Mucosa of stomach (tissue), 1 donor: Measurements from ENCODE around the gene CIC.
A peak's percentile ranks its signal among the peaks of the same experiment; 100 is the strongest.
"Not testable (repeated sequence)": the region's sequence is repeated elsewhere in the genome, so short reads cannot be mapped to it uniquely, and the experiment has no call there.

Experiments
- H3K27me3 ChIP-seq: one replicate; pipeline ENCODE4 v1.7.0; 2013; ENCODE audit warnings: mild to moderate bottlenecking, low read length; ENCODE audit not compliant: control insufficient read depth, insufficient read depth
- H3K36me3 ChIP-seq: one replicate; pipeline ENCODE4 v1.7.0; 2013; ENCODE audit warnings: low read length; ENCODE audit not compliant: control insufficient read depth, insufficient read depth
- H3K4me1 ChIP-seq: one replicate; pipeline ENCODE4 v1.7.0; 2013; ENCODE audit warnings: mild to moderate bottlenecking, low read length; ENCODE audit not compliant: control insufficient read depth, insufficient read depth
- H3K4me3 ChIP-seq: one replicate; pipeline ENCODE4 v1.7.0; 2013; ENCODE audit warnings: low read length
- H3K9ac ChIP-seq: one replicate; pipeline ENCODE4 v1.7.0; 2013; ENCODE audit warnings: mild to moderate bottlenecking, low read length, moderate library complexity
- H3K9me3 ChIP-seq: one replicate; pipeline ENCODE4 v1.7.0; 2013; ENCODE audit warnings: mild to moderate bottlenecking, low read length, moderate library complexity; ENCODE audit not compliant: control insufficient read depth
- donor health status: Pancreatic carcinoma.

Gene CIC

DNA sequence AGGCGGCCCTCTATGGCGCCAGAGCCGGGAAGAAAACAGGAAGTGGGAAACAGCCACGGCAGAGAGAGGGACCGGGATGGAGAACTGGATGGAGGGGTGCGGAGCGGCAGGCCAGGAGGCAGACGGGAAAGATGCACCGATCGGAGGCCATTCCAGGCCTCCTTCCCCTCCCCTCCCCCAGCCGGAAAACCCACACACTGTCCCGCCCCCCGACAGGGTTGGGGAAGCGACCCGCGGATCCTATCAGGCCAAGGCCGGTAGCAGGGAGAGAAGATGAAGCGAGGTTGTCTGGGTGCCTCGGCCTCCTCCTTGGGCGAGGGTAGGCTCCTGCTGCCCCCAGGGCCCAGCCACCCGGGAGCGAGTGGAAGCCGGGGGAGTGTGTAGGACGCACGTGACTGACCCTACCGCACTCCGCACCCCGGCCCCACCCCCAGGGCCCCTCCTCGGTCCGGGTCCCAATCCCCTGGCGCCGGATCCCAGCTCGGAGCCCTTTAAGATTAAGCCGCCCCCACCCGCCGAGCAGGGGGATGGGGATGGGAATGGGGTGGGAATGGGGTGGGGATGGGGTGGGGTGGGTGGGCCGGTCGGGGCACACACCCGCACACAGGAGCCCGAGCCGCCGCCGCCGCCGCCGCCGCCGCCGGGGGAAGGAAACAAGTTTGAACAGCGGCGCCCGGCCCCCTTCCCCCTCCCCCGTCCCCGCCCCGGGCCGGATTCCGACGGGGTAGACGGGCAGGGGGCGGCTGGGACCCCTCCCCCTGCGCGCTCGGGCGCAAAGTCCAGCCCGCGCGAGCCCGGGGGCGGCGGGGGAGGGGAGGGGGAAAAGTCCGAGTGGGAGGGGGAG lies 15.6 kb upstream of the CIC start:
- H3K27me3 ChIP-seq = no peaks in the 10 kb centered on the region
- H3K4me1 ChIP-seq = peaks cover 36% of the 10 kb centered on the region
- H3K4me3 ChIP-seq = peak overlapping the region; percentile 87
- H3K36me3 ChIP-seq = no peaks in the 10 kb centered on the region
- peak overlapping the region; percentile 94 for H3K9ac ChIP-seq
- no peaks in the 10 kb centered on the region for H3K9me3 ChIP-seq

DNA sequence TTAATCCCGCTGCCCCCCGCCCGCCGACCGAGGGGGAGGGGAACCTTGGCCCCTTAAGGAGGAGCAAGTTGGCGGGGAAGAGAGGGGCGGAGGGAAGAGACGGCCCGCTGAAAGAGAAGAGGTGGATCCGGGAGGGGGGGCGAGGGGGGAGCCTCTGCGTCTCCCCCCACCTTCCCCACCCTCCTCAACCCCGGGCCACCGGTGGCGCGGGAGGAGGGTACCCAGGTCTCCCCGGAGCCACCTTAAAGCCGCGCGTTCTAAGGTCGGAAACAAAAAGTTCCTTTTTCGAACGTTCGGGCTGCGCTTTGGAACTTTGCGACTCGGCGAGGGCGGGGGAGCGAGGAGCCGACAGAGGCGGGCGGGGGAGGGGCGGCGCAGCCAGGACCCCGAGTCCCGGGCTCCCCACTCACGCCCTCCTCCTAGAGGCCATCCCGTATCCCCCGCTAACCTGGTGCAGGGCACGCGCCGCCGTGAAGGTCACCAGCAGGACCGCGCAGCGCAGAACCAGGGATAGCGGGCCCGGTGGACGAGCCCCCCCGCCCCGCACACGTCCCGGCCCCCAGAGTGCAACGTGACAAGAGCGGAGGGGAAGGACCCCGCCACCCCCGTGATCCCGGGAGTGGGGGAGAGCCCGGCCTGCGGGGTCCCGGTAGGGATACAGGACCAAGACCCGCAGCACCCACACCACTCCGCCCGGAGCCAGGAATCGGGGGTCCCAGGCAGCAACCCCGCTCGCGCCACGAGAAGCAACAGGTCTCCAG lies 14.8 kb upstream of the CIC start:
- Histone ChIP-seq H3K9ac (peak overlapping the region; percentile 94), H3K4me1 (peaks cover 36% of the 10 kb centered on the region)

DNA sequence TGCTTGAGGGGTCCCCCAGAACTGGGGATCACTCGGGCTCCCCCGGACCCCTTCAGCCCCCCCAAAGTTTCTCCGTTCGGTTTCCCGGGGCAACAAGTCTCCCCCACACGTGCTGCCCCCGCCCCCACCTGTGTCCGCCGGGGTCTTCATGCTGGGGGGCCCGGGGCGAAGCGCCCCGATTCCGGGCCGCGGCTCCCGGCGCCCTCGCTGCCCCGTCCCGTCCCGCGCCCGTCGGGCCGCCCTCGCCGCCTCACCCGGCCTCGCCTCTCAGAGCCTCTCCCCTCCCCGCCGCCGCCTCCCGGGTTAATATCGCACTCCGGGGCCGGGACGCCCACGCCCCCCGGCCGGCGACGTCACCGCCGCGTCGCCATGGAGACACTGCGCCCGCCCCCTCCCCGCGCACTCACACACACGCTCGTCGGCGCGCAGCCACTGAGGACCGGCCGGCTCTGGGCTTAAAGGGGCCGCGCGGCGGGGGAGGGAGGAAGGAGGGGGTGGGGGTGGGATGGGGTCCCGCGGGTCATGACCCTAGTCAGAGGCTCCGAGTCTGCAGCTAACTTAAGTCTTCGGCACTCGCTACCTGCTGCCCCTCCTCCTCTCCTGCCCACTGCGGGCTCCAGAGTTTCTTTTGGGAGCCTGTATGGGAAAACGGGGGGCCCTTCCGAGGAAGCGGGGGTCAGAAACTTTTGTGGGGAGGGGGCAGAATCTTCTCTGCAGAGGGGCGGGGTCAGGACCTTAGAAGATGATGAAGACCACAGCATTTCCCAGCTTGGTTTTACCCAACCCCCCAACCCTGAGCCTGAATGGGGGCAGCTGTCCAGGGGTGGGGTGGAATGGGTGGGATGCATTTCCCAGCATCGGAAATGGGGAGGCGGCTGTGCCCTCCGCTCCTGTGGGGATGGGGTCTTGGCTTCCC lies 13.9 kb upstream of the CIC start, which contains the start of gene ERF:
Gene ERF (minus strand): TSS at position 279 of the 916 bp plus-strand sequence. CDS start 129 bp downstream, at position 150.
- no peaks in the 10 kb centered on the region for H3K9me3 ChIP-seq
- no peaks in the 10 kb centered on the region for H3K36me3 ChIP-seq
- H3K4me1 ChIP-seq = peaks cover 35% of the 10 kb centered on the region

More for the DNA sequence above, 14.8 kb upstream of the CIC start:
- no peaks in the 10 kb centered on the region for H3K36me3 ChIP-seq
- no peaks in the 10 kb centered on the region for H3K27me3 ChIP-seq
- peak overlapping the region; percentile 87 for H3K4me3 ChIP-seq
- H3K9me3 ChIP-seq = no peaks in the 10 kb centered on the region

DNA sequence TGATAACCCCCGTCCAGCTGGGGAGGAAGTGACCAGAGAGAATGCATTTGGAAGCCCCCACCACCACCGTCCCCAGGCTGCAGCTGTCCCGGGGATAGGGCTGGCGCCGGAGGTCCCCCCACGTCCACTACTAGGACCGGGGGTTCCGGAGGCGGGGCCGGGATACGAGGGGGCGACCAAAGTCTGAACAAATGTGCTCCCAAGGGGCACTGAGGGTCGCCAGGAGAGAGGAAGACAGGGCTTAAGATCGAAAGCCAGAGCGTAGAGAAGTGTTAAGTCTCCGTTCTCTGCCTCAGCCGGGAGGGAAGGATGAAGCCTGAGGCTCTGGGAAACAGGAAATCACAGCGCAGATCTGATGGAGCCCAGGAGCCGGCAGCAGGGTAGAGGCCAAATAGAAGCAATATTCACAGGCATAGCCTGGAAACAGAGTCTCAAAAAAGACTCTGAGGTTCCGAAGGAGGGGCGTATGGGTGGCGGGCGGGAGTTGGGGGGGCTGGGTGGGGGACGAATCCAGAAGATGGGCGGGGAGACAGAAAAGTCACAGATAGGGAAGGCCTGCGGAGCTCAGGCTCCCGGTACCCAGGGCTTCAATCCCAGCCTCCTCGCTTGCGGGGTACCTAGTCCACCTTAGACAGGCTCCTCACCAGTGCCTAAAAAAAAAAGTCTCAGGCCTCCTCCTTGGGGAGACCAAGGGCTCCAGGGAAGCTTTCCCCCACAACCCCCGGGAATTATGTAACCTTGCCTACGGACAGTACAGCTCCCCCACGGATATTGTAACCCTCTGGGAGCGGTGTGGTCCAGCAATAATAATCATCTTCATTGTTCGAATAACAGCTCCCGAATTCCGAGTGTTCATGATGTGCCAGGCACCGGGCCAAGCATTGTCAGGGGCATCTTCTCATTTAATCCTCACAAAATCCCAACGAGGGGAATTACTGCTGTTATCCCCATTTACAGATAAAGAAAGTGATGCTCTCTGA lies 13.0 kb upstream of the CIC start:
- Histone ChIP-seq H3K36me3 (no peaks in the 10 kb centered on the region), H3K9me3 (no peaks in the 10 kb centered on the region), H3K4me1 (peaks cover 25% of the 10 kb centered on the region), H3K4me3 (peak overlapping the region; percentile 38), H3K27me3 (no peaks in the 10 kb centered on the region), H3K9ac (peak overlapping the region; percentile 68)

More for the DNA sequence above, 13.9 kb upstream of the CIC start, which contains the start of gene ERF:
- peak within 1 kb of the TSS; percentile 87 for H3K4me3 ChIP-seq
- H3K9ac ChIP-seq = peak within 1 kb of the TSS; percentile 94
- H3K27me3 ChIP-seq = no peaks in the 10 kb centered on the region

DNA sequence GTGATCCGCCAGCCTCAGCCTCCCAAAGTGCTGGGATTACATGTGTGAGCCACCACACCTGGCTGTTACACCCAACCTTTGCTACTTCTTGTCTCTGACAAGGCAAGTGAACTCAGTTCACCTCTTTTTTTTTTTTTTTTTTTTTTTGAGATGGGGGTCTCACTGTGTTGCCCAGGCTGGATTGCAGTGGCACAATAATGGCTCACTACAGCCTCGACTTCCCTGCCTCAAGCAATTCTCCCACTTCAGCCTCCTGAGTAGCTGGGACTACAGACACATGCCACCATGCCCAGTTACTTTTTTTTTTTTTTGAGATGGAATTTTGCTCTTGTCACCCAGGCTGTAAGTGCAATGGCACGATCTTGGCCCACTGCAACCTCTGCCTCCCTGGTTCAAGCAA lies 11.2 kb upstream of the CIC start:
- H3K27me3 ChIP-seq, H3K4me3 ChIP-seq, H3K9me3 ChIP-seq, H3K9ac ChIP-seq, H3K36me3 ChIP-seq: not testable (repeated sequence)
- peaks cover 11% of the 10 kb centered on the region for H3K4me1 ChIP-seq

DNA sequence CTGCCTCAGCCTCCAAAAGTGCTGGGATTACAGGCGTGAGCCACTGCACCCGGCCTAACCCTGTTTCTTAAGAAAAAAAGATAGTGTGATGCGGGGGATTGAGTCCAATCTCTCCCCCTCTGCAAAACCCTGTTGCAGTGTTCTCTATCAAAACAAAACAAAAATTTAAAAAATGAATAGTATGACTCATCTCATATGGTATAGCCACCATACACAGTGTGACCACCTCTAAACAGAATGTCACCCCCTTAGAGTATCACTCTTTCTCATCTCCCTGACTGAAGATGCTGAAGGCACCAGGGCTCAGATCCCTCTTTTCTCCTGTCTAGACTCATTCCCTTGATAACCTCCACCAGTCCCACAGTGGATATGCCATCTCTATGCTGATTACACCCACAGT lies 7.3 kb upstream of the CIC start:
- Histone ChIP-seq H3K9ac (no peak overlapping the region), H3K4me1 (no peaks in the 10 kb centered on the region), H3K27me3 (no peaks in the 10 kb centered on the region), H3K9me3 (no peaks in the 10 kb centered on the region), H3K36me3 (no peaks in the 10 kb centered on the region), H3K4me3 (no peak overlapping the region)

DNA sequence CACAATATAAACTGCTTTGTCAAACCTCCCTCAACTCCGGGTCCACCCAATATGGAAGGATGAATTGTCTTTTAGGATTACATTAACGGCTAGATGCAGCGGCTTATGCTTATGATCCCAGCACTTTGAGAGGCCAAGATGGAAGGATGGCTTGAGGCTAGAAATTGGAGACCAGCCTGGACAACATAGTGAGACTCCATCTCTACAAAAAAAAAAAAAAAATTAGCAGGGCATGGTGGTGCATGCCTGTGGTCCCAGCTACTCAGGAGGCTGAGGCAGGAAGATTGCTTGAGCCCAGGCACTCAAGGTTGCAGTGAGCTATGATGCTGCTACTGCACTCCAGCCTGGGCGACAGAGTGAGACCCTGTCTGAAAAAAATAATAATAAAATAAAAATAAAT lies 2.9 kb upstream of the CIC start:
- H3K36me3 ChIP-seq, H3K9ac ChIP-seq, H3K4me3 ChIP-seq, H3K27me3 ChIP-seq, H3K9me3 ChIP-seq: not testable (repeated sequence)
- peaks cover 14% of the 10 kb centered on the region for H3K4me1 ChIP-seq

DNA sequence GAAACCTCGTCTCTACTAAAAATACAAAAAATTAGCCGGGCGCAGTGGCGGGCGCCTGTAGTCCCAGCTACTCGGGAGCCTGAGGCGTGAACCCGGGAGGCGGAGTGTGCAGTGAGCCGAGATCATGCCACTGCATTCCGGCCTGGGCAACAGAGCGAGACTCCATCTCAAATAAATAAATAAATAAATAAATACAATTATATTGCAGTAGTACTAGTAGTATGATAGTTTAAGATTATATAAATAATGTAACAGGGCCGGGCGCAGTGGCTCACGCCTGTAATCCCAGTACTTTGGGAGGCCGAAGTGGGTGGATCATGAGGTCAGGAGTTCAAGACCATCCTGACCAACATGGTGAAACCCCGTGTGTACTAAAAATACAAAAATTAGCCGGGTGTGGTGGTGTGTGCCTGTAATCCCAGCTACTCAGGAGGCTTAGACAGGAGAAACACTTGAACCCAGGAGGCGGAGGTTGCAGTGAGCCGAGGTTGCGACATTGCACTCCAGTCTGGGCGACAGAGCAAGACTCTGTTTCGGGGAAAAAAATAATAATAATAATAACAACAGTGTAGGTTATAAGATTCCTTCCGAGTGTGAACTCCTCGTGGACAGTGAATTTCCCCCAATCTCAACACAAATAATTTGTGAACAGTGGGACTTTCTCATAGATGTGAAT lies 2.0 kb upstream of the CIC start:
- H3K9ac ChIP-seq, H3K9me3 ChIP-seq, H3K27me3 ChIP-seq, H3K4me3 ChIP-seq, H3K36me3 ChIP-seq: not testable (repeated sequence)
- peaks cover 20% of the 10 kb centered on the region for H3K4me1 ChIP-seq

DNA sequence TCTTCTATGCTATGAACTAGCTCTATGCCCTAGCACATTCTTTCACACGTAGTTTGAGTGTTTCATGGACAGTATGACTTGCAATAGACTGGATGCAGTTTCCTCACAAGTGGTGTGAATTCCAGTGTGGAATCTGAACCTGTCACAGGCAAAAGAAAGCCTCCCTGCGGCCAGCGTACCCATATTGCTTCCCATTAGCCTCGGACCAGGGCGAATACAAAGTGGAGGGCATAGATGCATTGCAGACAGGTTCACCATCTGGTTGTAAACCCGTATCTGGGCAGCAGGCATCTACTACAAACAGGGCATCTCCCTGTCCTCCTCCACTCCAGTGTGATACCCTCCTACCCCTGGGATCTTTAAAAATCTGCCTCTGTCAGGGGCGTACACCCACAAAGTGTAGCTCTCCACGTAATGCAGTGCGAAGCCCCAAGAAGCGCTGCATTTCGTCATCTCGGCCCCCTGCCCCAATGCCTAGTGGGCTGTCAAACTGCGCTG lies 1.4 kb upstream of the CIC start:
- H3K36me3 ChIP-seq = no peaks in the 10 kb centered on the region
- H3K9ac ChIP-seq = peak overlapping the region; percentile 63
- peaks cover 20% of the 10 kb centered on the region for H3K4me1 ChIP-seq
- H3K27me3 ChIP-seq = no peaks in the 10 kb centered on the region
- H3K4me3 ChIP-seq = no peak overlapping the region
- H3K9me3 ChIP-seq = no peaks in the 10 kb centered on the region

DNA sequence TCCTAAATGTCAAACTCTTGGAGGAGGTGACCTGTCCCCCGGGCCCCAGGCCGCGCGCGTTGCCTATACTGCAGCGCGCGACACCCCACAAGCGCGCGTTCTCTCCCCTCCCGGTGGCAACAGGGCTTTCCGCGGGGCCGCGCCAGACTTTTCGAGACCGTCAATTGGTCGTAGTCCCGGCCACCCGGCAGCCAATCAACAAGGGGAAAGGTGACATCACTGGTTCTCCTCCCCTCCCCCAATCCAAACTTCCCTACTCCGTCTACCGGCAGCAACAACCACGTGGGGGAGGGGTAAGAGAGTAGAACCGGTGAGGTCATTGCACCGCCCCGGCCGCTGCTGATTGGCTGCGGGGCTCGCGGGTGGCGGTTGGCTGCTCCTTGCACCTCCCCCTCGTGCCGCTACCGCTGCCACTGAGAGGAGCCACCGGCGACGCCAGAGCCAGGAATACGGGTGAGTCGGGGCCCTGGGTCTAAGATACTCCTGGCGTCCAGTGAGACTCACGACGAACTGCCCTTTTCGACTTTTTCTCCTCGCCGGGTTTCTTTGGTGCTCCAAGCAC lies 829 bp upstream of the CIC start:
- no peaks in the 10 kb centered on the region for H3K9me3 ChIP-seq
- peak overlapping the region; percentile 81 for H3K9ac ChIP-seq
- H3K4me1 ChIP-seq = peaks cover 20% of the 10 kb centered on the region
- H3K4me3 ChIP-seq = peak overlapping the region; percentile 80
- H3K36me3 ChIP-seq = no peaks in the 10 kb centered on the region
- H3K27me3 ChIP-seq = no peaks in the 10 kb centered on the region
